Spleen (tissue), 11 donors: ENCODE results near the gene GPHN. TPM values are rescaled to one million over a fixed set of nuclear protein-coding genes. Genes with fewer than 3 reads are reported as not detected.

Source experiments
- DNase-seq: peaks from one replicate; pipeline ENCODE4 v3.0.0-alpha.2; 2020
- H3K27ac ChIP-seq, 8 donors: fragments of 200-600 bp; sonication (generic) in 7 of 8; 1 replicate in 4 of 8; 2 replicates in 4 of 8; pipeline versions ENCODE4 v1.5.0 to v1.8.0; 2016 to 2021; ENCODE audit warnings: inconsistent platforms in 4 of 8, mild to moderate bottlenecking in 4 of 8, moderate library complexity in 1 of 8
- H3K27me3 ChIP-seq, 7 donors: fragments of 200-600 bp; sonication (generic) in 6 of 7; replicated peaks in 1 of 7; 1 replicate in 4 of 7; 2 replicates in 3 of 7; pipeline versions ENCODE4 v1.5.0 to v1.8.0; 2016 to 2021; ENCODE audit warnings: inconsistent platforms in 3 of 7, mild to moderate bottlenecking in 1 of 7
- H3K36me3 ChIP-seq, 6 donors: fragments of 200-600 bp; sonication (generic) in 5 of 6; 1 replicate in 4 of 6; 2 replicates in 2 of 6; pipeline versions ENCODE4 v1.5.0 to v1.8.0; 2016 to 2021; ENCODE audit warnings: inconsistent platforms in 2 of 6
- H3K4me1 ChIP-seq, 6 donors: fragments of 200-600 bp; sonication (generic) in 5 of 6; 1 replicate in 3 of 6; 2 replicates in 3 of 6; pipeline versions ENCODE4 v1.5.0 to v1.8.0; 2016 to 2021; ENCODE audit warnings: inconsistent platforms in 3 of 6
- H3K4me3 ChIP-seq, 8 donors: fragments of 200-600 bp; sonication (generic) in 7 of 8; 1 replicate in 4 of 8; 2 replicates in 4 of 8; pipeline versions ENCODE4 v1.5.0 to v1.8.0; 2016 to 2021; ENCODE audit warnings: inconsistent platforms in 4 of 8, mild to moderate bottlenecking in 4 of 8, moderate library complexity in 2 of 8
- H3K9me3 ChIP-seq, 8 donors: fragments of 200-600 bp; sonication (generic) in 7 of 8; 1 replicate in 4 of 8; 2 replicates in 4 of 8; pipeline versions ENCODE4 v1.5.0 to v1.8.0; 2016 to 2021; ENCODE audit warnings: inconsistent platforms in 4 of 8
- CTCF ChIP-seq, 11 experiments: fragments of 200-600 bp in 7 of 11; fragments of 450-650 bp in 4 of 11; sonication (generic) in 4 of 11; IDR thresholded peaks in 8 of 11; conservative IDR thresholded peaks in 3 of 11; 1 replicate in 7 of 11; 2 replicates in 4 of 11; pipeline versions ENCODE4 v1.4.0 to v1.8.0; 2016 to 2021; ENCODE audit warnings: antibody characterized with exemption in 11 of 11, inconsistent platforms in 4 of 11, mild to moderate bottlenecking in 1 of 11
- POLR2A ChIP-seq, 3 donors: fragments of 450-650 bp; IDR thresholded peaks; one replicate each; pipeline ENCODE4 v1.5.1; 2017; ENCODE audit warnings: antibody characterized with exemption in 3 of 3, mild to moderate bottlenecking in 1 of 3
- POLR2AphosphoS5 ChIP-seq, 3 donors: sonication (generic); formaldehyde crosslinking; IDR thresholded peaks; one replicate each; pipeline ENCODE4 v1.5.1; 2017; ENCODE audit warnings: antibody characterized with exemption in 3 of 3
- WGBS, 5 donors: extraction: QIAGEN DNeasy Blood & Tissue Kit in 3 of 5; methylation state at CpG; one replicate each; pipeline versions ENCODE4 v1.1.5 to v1.1.7; 2013 to 2018; 5-methylcytosine and 5-hydroxymethylcytosine counted together
- intact Hi-C: fragments of 100-400 bp; cut with DNase I; formaldehyde crosslinking; loops from one replicate; pipeline ENCODE4 v1.15.0; 2023; ENCODE audit warnings: low total_unique reads
- polyA plus RNA-seq, 3 donors: library from polyadenylated mRNA; stranded (reverse); fragments of 200-250 nt; gene quantifications; one replicate each; pipeline ENCODE4 v1.2.1, GENCODE V29; 2013
- total RNA-seq, 7 donors: library from RNA; depleted of rRNA in 3 of 7; stranded (reverse); fragments of >200 nt in 3 of 7; fragmentation: NEBNext Ultra II Directional in 4 of 7; extraction: Animal tissue kit (Norgen Biotek cat#: 25700) in 4 of 7; gene quantifications; one replicate each; pipeline versions ENCODE4 v1.1.0 to v1.2.1, GENCODE V29; 2016 to 2021
- donor health status: healthy with polysubstance abuse.
- donor health status: DM: no; HTN: no; CAD: no; lungs with moderate emphysema.
- donor health status: DM: no; HTN: no; CAD: no.
- donor health status: Bipolar disorder and iron deficiency.
- donor health status: healthy.
- donor health status: DM: no; HTN: no; CAD: no.
- donor health status: DM: yes; HTN: yes; CAD: no.

Gene GPHN
- total and polyA plus RNA-seq, 10 donors = 9.0 to 26.9 (median 15.7) TPM

DNA sequence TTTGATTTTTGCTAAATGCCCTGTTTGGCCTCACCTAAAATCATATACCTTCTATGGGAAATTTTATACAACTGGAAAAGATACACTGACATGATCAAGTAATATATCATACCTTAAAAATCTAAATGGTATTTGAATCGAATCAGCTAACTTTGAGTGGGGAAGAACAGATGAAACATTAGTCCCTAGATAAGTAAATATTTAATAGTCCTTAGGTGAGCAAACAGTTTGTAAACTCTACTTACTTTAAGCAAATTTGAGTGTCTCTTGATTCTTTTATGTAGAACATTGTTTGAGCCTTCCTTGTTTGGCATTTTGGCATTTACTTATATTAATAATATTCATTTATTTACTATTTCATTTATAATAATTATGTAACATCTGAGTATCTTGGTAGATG is 485.6 kb downstream of the GPHN start:
- H3K27me3 ChIP-seq = no peaks in the 10 kb centered on the region
- no peak for DNase-seq
- no peak overlapping the region for H3K27ac ChIP-seq
- intact Hi-C loops = no loop called here
- 88 to 98% (median 95%) methylated on average over 1 of the region's 1 CpG for WGBS, 5 donors
- H3K9me3 ChIP-seq = no peaks in the 10 kb centered on the region
- TF ChIP-seq POLR2AphosphoS5 (IDR thresholded peaks at IDR 0.05) = no peak
- TF ChIP-seq CTCF (IDR thresholded peaks at IDR 0.05 in 8 of 11, conservative IDR thresholded peaks at IDR 0.05 in 3 of 11) = no peak
- TF ChIP-seq POLR2A (IDR thresholded peaks at IDR 0.05) = no peak
- no peak overlapping the region for H3K4me3 ChIP-seq
- no peaks in the 10 kb centered on the region for H3K36me3 ChIP-seq
- H3K4me1 ChIP-seq = no peaks in the 10 kb centered on the region

- no peak overlapping the region for H3K4me3 ChIP-seq
- intact Hi-C loops = no loop called here
- DNase-seq = no peak
- TF ChIP-seq POLR2AphosphoS5 (IDR thresholded peaks at IDR 0.05) (no peak), CTCF (IDR thresholded peaks at IDR 0.05 in 8 of 11, conservative IDR thresholded peaks at IDR 0.05 in 3 of 11) (no peak), POLR2A (IDR thresholded peaks at IDR 0.05) (no peak)
- no peaks in the 10 kb centered on the region for H3K36me3 ChIP-seq
- WGBS, 5 donors = 63 to 80% (median 72%) methylated on average over 3 of the region's 3 CpGs
- H3K27ac ChIP-seq = no peak overlapping the region
- H3K4me1 ChIP-seq = no peaks in the 10 kb centered on the region
- H3K9me3 ChIP-seq = no peaks in the 10 kb centered on the region
- H3K27me3 ChIP-seq = no peaks in the 10 kb centered on the region
Measured at GRCh38 chr14:66998013-66998412, 490.1 kb downstream of the GPHN start.

- TF ChIP-seq CTCF (IDR thresholded peaks at IDR 0.05 in 8 of 11, conservative IDR thresholded peaks at IDR 0.05 in 3 of 11) = no peak
- no peak for TF ChIP-seq POLR2AphosphoS5 (IDR thresholded peaks at IDR 0.05)
- no peak for TF ChIP-seq POLR2A (IDR thresholded peaks at IDR 0.05)
- no peaks in the 10 kb centered on the region for H3K27me3 ChIP-seq
- no peak for DNase-seq
- H3K9me3 ChIP-seq = no peaks in the 10 kb centered on the region
- no peak overlapping the region for H3K4me3 ChIP-seq
- H3K27ac ChIP-seq = no peak overlapping the region
- no peaks in the 10 kb centered on the region for H3K4me1 ChIP-seq
- H3K36me3 ChIP-seq = no peaks in the 10 kb centered on the region
- intact Hi-C loops = no loop called here
Measured at GRCh38 chr14:66999978-67000377, 492.0 kb downstream of the GPHN start.

- Histone ChIP-seq H3K4me1 (no peaks in the 10 kb centered on the region), H3K27me3 (no peaks in the 10 kb centered on the region), H3K4me3 (no peak overlapping the region), H3K9me3 (no peaks in the 10 kb centered on the region), H3K27ac (no peak overlapping the region), H3K36me3 (no peaks in the 10 kb centered on the region)
- no peak for TF ChIP-seq POLR2A (IDR thresholded peaks at IDR 0.05)
- no peak for TF ChIP-seq CTCF (IDR thresholded peaks at IDR 0.05 in 8 of 11, conservative IDR thresholded peaks at IDR 0.05 in 3 of 11)
- TF ChIP-seq POLR2AphosphoS5 (IDR thresholded peaks at IDR 0.05) = no peak
- intact Hi-C loops = no loop called here
- no peak for DNase-seq
Measured at GRCh38 chr14:67002994-67003753, 495.2 kb downstream of the GPHN start.
